KMS-11 (cell line): ENCODE results near the gene COX6B1.

Experiments
- H2AFZ ChIP-seq: fragments of 200-600 bp; sonication (generic); 2 replicates; pipeline ENCODE4 v1.6.1; 2016; ENCODE audit warnings: antibody characterized with exemption, mixed run types, low read depth
- H3K27ac ChIP-seq: fragments of 200-600 bp; sonication (generic); 2 replicates; pipeline ENCODE4 v1.6.1; 2016; ENCODE audit warnings: mild to moderate bottlenecking, mixed run types
- H3K27me3 ChIP-seq: fragments of 200-600 bp; sonication (generic); 2 replicates; pipeline ENCODE4 v1.6.1; 2017; ENCODE audit warnings: mild to moderate bottlenecking, low read depth, mixed run types, moderate library complexity; ENCODE audit not compliant: insufficient read depth
- H3K36me3 ChIP-seq: fragments of 200-600 bp; sonication (generic); 2 replicates; pipeline ENCODE4 v1.6.1; 2017; ENCODE audit warnings: mild to moderate bottlenecking, mixed run types; ENCODE audit not compliant: insufficient read depth
- H3K4me1 ChIP-seq: fragments of 200-600 bp; sonication (generic); 2 replicates; pipeline ENCODE4 v1.6.1; 2016; ENCODE audit warnings: mild to moderate bottlenecking, low read depth, mixed run types; ENCODE audit not compliant: poor library complexity, severe bottlenecking
- H3K4me2 ChIP-seq: fragments of 200-600 bp; sonication (generic); 2 replicates; pipeline ENCODE4 v1.7.0; 2016; ENCODE audit warnings: mild to moderate bottlenecking, mixed run types
- H3K4me3 ChIP-seq: fragments of 200-600 bp; sonication (generic); IDR thresholded peaks from 2 replicates; pipeline ENCODE4 v1.6.1; 2017; ENCODE audit warnings: low read depth, low read length, mixed read lengths; ENCODE audit not compliant: insufficient read depth
- H3K79me2 ChIP-seq: fragments of 200-600 bp; sonication (generic); 2 replicates; pipeline ENCODE4 v1.6.1; 2016; ENCODE audit warnings: low read depth, mixed run types; ENCODE audit not compliant: insufficient read depth
- H3K9ac ChIP-seq: fragments of 200-600 bp; sonication (generic); 2 replicates; pipeline ENCODE4 v1.6.1; 2016; ENCODE audit warnings: mild to moderate bottlenecking, mixed run types
- H4K20me1 ChIP-seq: fragments of 200-600 bp; sonication (generic); 2 replicates; pipeline ENCODE4 v1.6.1; 2016; ENCODE audit warnings: mild to moderate bottlenecking, mixed run types; ENCODE audit not compliant: insufficient read depth
- CTCF ChIP-seq: fragments of 200-600 bp; sonication (generic); conservative IDR thresholded peaks from 2 replicates; pipeline ENCODE4 v1.6.1; 2017; ENCODE audit warnings: low read depth, mild to moderate bottlenecking, antibody characterized with exemption, low read length, moderate library complexity, mixed read lengths

Gene COX6B1

GRCh38 chr19:35636651-35637050, 11.5 kb upstream of the COX6B1 start:
- no peaks in the 10 kb centered on the region; the same call in 1 of the 2 replicates for H3K36me3 ChIP-seq

GRCh38 chr19:35637165-35637564, 11.0 kb upstream of the COX6B1 start:
- no peaks in the 10 kb centered on the region for H3K4me1 ChIP-seq
- H3K4me3 ChIP-seq = no peak overlapping the region
- no peaks in the 10 kb centered on the region for H3K79me2 ChIP-seq
- no peaks in the 10 kb centered on the region for H4K20me1 ChIP-seq
- no peaks in the 10 kb centered on the region for H3K27me3 ChIP-seq
- H3K4me2 ChIP-seq = no peak overlapping the region
- TF ChIP-seq CTCF = no peak
- H3K36me3 ChIP-seq = no peaks in the 10 kb centered on the region
- H3K9ac ChIP-seq = no peak overlapping the region
- H2AFZ ChIP-seq = no peak overlapping the region
- H3K27ac ChIP-seq = no peak overlapping the region

More at GRCh38 chr19:35636651-35637050, 11.5 kb upstream of the COX6B1 start:
- Histone ChIP-seq H3K4me2 (no peak overlapping the region), H3K27ac (no peak overlapping the region), H4K20me1 (no peaks in the 10 kb centered on the region), H3K4me1 (no peaks in the 10 kb centered on the region), H3K9ac (no peak overlapping the region), H3K27me3 (no peaks in the 10 kb centered on the region), H3K79me2 (no peaks in the 10 kb centered on the region), H3K4me3 (no peak overlapping the region), H2AFZ (no peak overlapping the region)
- TF ChIP-seq CTCF = no peak

- Histone ChIP-seq H3K27me3 (no peaks in the 10 kb centered on the region), H3K4me2 (no peak overlapping the region), H3K9ac (no peak overlapping the region), H2AFZ (no peak overlapping the region), H3K36me3 (no peaks in the 10 kb centered on the region), H3K79me2 (no peaks in the 10 kb centered on the region), H4K20me1 (no peaks in the 10 kb centered on the region), H3K27ac (no peak overlapping the region), H3K4me1 (peaks cover 9% of the 10 kb centered on the region), H3K4me3 (no peak overlapping the region)
- no peak for TF ChIP-seq CTCF
Measured at GRCh38 chr19:35639321-35639639, 8.8 kb upstream of the COX6B1 start.

GRCh38 chr19:35639863-35640262, 8.3 kb upstream of the COX6B1 start:
- no peak overlapping the region for H3K27ac ChIP-seq

More at GRCh38 chr19:35639863-35640262, 8.3 kb upstream of the COX6B1 start:
- Histone ChIP-seq H3K9ac (no peak overlapping the region), H3K4me2 (no peak overlapping the region), H2AFZ (no peak overlapping the region), H3K4me3 (no peak overlapping the region), H3K4me1 (peaks cover 9% of the 10 kb centered on the region), H3K36me3 (no peaks in the 10 kb centered on the region), H3K79me2 (no peaks in the 10 kb centered on the region), H3K27me3 (no peaks in the 10 kb centered on the region), H4K20me1 (no peaks in the 10 kb centered on the region)
- TF ChIP-seq CTCF = no peak
